BJ (cell line): ENCODE results near the gene FHL1. TPM values are rescaled to one million over a fixed set of nuclear protein-coding genes. Genes with fewer than 3 reads are reported as not detected.

Source experiments
- CTCF ChIA-PET: fragments of 350-600 bp; formaldehyde crosslinking; extraction: SDS; loops from one replicate; lab custom pipeline; 2021; ENCODE audit warnings: antibody characterized with exemption, inconsistent platforms; lab: Yijun Ruan, JAX
- POLR2A ChIA-PET: fragments of 300-600 bp; sonication (Branson Sonifier 250); formaldehyde crosslinking; extraction: SDS; loops from one replicate; lab custom pipeline; 2021; ENCODE audit warnings: antibody characterized with exemption; lab: Charles Lee
- DNase-seq: peaks from one replicate; pipeline ENCODE4 v3.0.0-alpha.2; 2011; ENCODE audit warnings: low read depth
- H3K27me3 ChIP-seq: 2 replicates; pipeline ENCODE4 v1.6.0; 2011; ENCODE audit warnings: low read length; ENCODE audit not compliant: control insufficient read depth, insufficient read depth
- H3K36me3 ChIP-seq: 2 replicates; pipeline ENCODE4 v1.5.1; 2011; ENCODE audit warnings: low read length; ENCODE audit not compliant: control insufficient read depth, insufficient read depth
- H3K4me3 ChIP-seq: 2 replicates; pipeline ENCODE4 v1.5.1; 2011; ENCODE audit warnings: low read depth, mild to moderate bottlenecking, control low read depth, low read length
- CTCF ChIP-seq: IDR thresholded peaks from 2 replicates; pipeline ENCODE4 v1.5.1; 2011; ENCODE audit warnings: low read depth, mild to moderate bottlenecking, control low read depth, inconsistent platforms, low read length, moderate library complexity; ENCODE audit not compliant: insufficient read depth
- polyA plus RNA-seq: library from polyadenylated mRNA; depleted of rRNA; stranded (reverse); fragments of >200 nt; gene quantifications from 2 replicates; pipeline ENCODE4 v1.2.3, GENCODE V29; 2011

FHL1 gene
- polyA plus RNA-seq, 1 experiment: 1,251 TPM

DNA sequence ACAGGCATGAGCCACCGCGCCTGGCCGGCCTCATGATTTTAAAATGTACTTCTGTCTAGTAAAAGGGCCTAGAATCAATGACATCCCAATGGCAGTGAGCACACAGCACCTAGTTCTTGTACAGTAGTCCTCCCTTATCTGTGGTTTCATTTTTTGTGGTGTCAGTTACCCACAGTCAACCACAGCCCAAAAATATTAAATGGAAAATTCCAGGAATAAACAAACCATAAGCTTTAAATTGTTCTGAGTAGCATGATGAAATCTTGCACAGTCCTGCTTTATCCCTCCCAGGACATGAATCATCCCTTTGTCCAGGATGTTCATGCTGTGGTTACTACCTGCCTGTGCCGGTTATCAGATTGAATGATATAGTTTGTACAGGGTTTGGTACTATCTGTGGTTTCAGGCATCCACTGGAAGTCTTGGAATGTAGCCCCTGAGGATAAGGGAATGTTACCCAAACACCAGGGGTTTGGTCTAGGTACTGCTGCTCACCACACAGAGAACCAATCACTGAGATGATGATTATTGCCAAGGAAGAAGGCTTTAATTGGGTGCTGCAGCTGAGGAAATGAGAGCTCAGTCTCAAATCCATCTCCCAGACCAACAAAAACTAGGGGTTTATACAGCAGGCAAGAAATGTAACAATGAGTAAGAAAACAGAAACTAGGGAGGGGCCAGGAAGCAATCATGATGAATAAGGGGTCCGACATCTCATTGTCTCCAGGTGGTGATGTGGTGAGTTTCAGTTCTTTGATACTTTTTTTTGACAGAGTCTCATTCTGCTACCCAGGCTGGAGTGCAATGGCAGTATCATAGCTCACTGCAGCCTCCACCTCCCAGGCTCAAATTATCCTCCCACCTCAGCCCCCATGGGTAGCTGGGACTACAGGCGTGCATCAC, 16.2 kb upstream of the FHL1 start:
- DNase-seq: peak; percentile 30
- H3K36me3 ChIP-seq: no peaks in the 10 kb centered on the region
- 0 out of 2 replicates have a peak, but pooled peaks cover 1% of the 10 kb centered on the region for H3K27me3 ChIP-seq
- no peak for TF ChIP-seq CTCF
- POLR2A ChIA-PET: no interaction called here
- no peak overlapping the region for H3K4me3 ChIP-seq
- CTCF ChIA-PET: no interaction called here

GRCh38 chrX:136138939-136139338, 8.4 kb upstream of the FHL1 start:
- no peak overlapping the region for H3K4me3 ChIP-seq
- CTCF ChIA-PET: no interaction called here
- H3K27me3 ChIP-seq: no peaks in the 10 kb centered on the region
- TF ChIP-seq CTCF: no peak
- POLR2A ChIA-PET: no interaction called here
- DNase-seq: no peak
- no peaks in the 10 kb centered on the region for H3K36me3 ChIP-seq

DNA sequence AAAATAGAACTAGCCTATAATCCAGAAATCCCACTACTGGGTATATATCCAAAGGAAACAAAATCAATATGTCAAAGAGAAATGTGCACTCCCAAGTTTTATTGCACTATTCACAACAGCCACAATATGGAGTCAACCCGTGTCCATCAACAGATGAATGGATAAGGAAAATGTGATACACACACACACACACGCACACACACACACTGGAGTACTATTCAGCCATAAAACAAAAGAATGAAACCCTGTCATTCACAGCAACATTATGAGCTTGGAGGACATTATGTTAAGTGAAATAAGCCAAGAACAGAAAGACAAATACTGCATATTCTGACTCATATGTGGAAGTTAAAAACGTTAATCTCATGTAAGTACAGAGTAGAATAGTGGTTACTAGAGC, 5.8 kb upstream of the FHL1 start:
- peaks cover 7% of the 10 kb centered on the region for H3K27me3 ChIP-seq
- no peak overlapping the region for H3K4me3 ChIP-seq
- no peak for TF ChIP-seq CTCF
- DNase-seq: no peak
- no peaks in the 10 kb centered on the region for H3K36me3 ChIP-seq
- POLR2A ChIA-PET: no interaction called here
- CTCF ChIA-PET: no interaction called here

- POLR2A ChIA-PET: no interaction called here
- no peak overlapping the region for H3K4me3 ChIP-seq
- CTCF ChIA-PET: no interaction called here
- no peak for DNase-seq
- peaks cover 7% of the 10 kb centered on the region for H3K27me3 ChIP-seq
- TF ChIP-seq CTCF: no peak
- no peaks in the 10 kb centered on the region for H3K36me3 ChIP-seq
Observed at GRCh38 chrX:136142592-136142991, 4.7 kb upstream of the FHL1 start.

GRCh38 chrX:136143711-136144110, 3.6 kb upstream of the FHL1 start:
- POLR2A ChIA-PET: no interaction called here
- Histone ChIP-seq H3K36me3 (no peaks in the 10 kb centered on the region), H3K27me3 (peaks cover 7% of the 10 kb centered on the region), H3K4me3 (no peak overlapping the region)
- TF ChIP-seq CTCF: no peak
- CTCF ChIA-PET: no interaction called here
- DNase-seq: no peak
